Measurements from ENCODE around the gene CNIH3.

DNA sequence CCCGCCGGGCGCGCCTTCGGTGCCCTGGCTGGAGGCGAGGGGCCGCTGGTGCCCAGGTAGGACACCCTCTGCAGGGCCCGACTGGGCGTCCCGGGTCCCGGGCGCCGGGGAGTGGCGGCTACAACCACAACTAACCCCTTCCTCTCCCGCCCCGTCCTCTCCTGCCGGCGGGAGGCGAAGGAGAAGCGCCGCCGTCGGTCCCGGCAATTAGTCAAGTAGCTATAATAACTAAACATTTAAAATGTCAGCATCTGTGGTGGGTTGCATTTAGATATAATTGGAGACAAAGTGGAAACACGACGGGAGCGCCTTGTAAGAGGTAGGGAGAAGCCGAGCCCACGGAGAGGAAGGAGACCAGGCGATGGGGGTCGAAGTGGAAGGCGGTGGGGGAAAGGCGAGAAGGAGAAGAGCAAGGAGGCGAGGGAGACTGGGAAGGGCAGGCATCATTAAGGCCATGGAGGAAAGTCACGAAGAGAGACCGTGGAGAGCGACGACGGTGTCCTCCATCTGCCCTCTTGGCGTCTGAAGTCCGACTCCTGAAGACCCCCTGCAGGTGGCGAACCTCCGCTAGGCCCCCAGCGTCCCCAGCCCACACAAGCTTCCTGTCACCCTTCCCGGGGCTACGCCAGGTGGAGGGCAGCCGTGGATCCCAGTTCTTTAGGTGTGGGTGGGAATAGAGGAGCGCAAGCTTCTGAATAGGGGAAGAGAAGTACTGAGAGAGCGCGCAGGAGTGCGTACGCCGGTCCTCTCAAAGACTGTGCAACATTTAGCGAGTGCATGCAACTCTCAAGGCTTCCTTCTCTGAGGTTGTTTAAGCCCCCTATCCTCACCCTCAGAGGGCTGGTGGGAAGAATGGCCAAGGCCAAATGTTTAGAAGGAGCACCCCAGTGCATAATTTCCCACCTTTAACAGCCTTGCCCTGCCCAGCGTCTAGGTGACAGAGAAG lies 1.6 kb downstream of the CNIH3 start:
- TF ChIP-seq, protein P1, sequence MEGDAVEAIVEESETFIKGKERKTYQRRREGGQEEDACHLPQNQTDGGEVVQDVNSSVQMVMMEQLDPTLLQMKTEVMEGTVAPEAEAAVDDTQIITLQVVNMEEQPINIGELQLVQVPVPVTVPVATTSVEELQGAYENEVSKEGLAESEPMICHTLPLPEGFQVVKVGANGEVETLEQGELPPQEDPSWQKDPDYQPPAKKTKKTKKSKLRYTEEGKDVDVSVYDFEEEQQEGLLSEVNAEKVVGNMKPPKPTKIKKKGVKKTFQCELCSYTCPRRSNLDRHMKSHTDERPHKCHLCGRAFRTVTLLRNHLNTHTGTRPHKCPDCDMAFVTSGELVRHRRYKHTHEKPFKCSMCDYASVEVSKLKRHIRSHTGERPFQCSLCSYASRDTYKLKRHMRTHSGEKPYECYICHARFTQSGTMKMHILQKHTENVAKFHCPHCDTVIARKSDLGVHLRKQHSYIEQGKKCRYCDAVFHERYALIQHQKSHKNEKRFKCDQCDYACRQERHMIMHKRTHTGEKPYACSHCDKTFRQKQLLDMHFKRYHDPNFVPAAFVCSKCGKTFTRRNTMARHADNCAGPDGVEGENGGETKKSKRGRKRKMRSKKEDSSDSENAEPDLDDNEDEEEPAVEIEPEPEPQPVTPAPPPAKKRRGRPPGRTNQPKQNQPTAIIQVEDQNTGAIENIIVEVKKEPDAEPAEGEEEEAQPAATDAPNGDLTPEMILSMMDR (IDR thresholded peaks at IDR 0.05), result no peak
- TF ChIP-seq POLR2A (IDR thresholded peaks at IDR 0.05), result no peak
